ENCODE results near the gene DACT3. TPM values are rescaled to one million over a fixed set of nuclear protein-coding genes. Genes with fewer than 3 reads are reported as not detected.

DACT3 gene
- total and polyA plus RNA-seq, 2 of the 4 experiments (the other 2 are of a cell fraction) = 1.6 to 4.9 TPM

DNA sequence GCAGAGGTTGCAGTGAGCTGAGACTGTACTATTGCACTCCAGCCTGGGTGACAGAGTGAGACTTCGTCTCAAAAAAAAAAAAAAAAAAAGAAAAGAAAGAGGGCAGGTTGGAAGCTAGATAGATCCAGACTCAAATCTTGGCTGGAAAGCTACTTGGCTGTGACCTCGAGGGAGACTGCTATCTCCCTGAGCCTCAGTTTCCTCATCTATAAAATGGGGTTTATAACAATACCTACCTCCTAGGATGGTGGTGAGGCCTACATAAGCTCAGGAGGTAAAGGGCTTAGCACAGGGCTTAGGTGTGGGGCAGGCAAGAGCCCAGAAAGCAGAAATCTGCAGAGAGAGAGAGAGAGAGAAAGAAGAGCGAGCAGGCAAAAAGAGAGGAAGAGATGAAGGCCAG lies 24.2 kb upstream of the DACT3 start:
- Histone ChIP-seq H3K23ac (ENCODE audit: low read depth, low read length) (no peak overlapping the region), H2AK9ac (replicated peaks; ENCODE audit: low read depth, low read length, poor library complexity) (no peak overlapping the region), H3K9me1 (ENCODE audit: insufficient read depth, low read length) (no peaks in the 10 kb centered on the region), H3K4ac (ENCODE audit: low read depth, low read length) (no peak overlapping the region), H4K20me1 (ENCODE audit: insufficient read depth, low read length) (no peaks in the 10 kb centered on the region), H3K79me1 (ENCODE audit: low read depth in 1 of 2, low read length in 2 of 2) (0 out of 4 replicates have a peak, but pooled peaks cover 3 to 4% of the 10 kb centered on the region in 2 experiments), H2BK15ac (ENCODE audit: low read depth, low read length) (no peak overlapping the region), H4K91ac (ENCODE audit: insufficient read depth, low read depth, low read length) (no peak overlapping the region), H3K4me1 (ENCODE audit: control insufficient read depth, insufficient read depth, low read length) (no peaks in the 10 kb centered on the region), H2AFZ (replicated peaks; ENCODE audit: low read length, poor library complexity) (no peak overlapping the region), H3K4me3 (ENCODE audit: insufficient read depth, low read depth, low read length) (no peak overlapping the region), H3K9ac (ENCODE audit: low read depth, low read length) (no peak overlapping the region), H3K36me3 (ENCODE audit: control insufficient read depth, insufficient read depth, low read length) (peaks cover 63% of the 10 kb centered on the region), H2BK5ac (ENCODE audit: low read depth, low read length, poor library complexity, severe bottlenecking) (no peak overlapping the region), H2AK5ac (ENCODE audit: low read depth, low read length) (no peak overlapping the region), H3K14ac (replicated peaks; ENCODE audit: low read depth, low read length) (no peak overlapping the region), H4K5ac (ENCODE audit: low read depth, low read length) (no peak overlapping the region), H3K9me3 (ENCODE audit: control insufficient read depth, insufficient read depth, low read length) (no peaks in the 10 kb centered on the region), H3K18ac (ENCODE audit: low read depth, low read length) (no peak overlapping the region), H3K27ac (ENCODE audit: insufficient read depth, low read length) (no peak overlapping the region), H3K27me3 (ENCODE audit: control insufficient read depth, insufficient read depth, low read length) (no peaks in the 10 kb centered on the region), H2BK120ac (ENCODE audit: low read depth, low read length) (no peak overlapping the region), H3K56ac (ENCODE audit: extremely low read depth, insufficient read depth, low read length) (no peak overlapping the region), H4K8ac (ENCODE audit: low read depth in 2 of 2, low read length in 2 of 2) (no peak overlapping the region), H2BK20ac (ENCODE audit: low read depth, low read length) (no peak overlapping the region), H3K4me2 (ENCODE audit: low read depth, low read length) (no peak overlapping the region)
- ATAC-seq (ENCODE audit: low read depth) (no peak), DNase-seq (no peak)
- TF ChIP-seq MAFK (IDR thresholded peaks at IDR 0.05; ENCODE audit: low read depth, low read length) (no peak), MXI1 (IDR thresholded peaks at IDR 0.05; ENCODE audit: borderline replicate concordance, low read depth, low read length) (no peak), POLR2A (IDR thresholded peaks at IDR 0.05; ENCODE audit: low read depth, low read length) (no peak), SMC3 (IDR thresholded peaks at IDR 0.05; ENCODE audit: low read depth, low read length) (no peak), FOS (IDR thresholded peaks at IDR 0.05; ENCODE audit: low read depth, low read length) (no peak), RFX5 (IDR thresholded peaks at IDR 0.05; ENCODE audit: low read depth, low read length) (no peak), RAD21 (IDR thresholded peaks at IDR 0.05; ENCODE audit: low read length) (no peak), MAZ (IDR thresholded peaks at IDR 0.05; ENCODE audit: borderline replicate concordance, low read depth, low read length) (no peak), BHLHE40 (IDR thresholded peaks at IDR 0.05; ENCODE audit: low read depth, low read length) (no peak), CHD1 (IDR thresholded peaks at IDR 0.05; ENCODE audit: low read depth, low read length) (no peak)
- TF ChIP-seq, protein P1, sequence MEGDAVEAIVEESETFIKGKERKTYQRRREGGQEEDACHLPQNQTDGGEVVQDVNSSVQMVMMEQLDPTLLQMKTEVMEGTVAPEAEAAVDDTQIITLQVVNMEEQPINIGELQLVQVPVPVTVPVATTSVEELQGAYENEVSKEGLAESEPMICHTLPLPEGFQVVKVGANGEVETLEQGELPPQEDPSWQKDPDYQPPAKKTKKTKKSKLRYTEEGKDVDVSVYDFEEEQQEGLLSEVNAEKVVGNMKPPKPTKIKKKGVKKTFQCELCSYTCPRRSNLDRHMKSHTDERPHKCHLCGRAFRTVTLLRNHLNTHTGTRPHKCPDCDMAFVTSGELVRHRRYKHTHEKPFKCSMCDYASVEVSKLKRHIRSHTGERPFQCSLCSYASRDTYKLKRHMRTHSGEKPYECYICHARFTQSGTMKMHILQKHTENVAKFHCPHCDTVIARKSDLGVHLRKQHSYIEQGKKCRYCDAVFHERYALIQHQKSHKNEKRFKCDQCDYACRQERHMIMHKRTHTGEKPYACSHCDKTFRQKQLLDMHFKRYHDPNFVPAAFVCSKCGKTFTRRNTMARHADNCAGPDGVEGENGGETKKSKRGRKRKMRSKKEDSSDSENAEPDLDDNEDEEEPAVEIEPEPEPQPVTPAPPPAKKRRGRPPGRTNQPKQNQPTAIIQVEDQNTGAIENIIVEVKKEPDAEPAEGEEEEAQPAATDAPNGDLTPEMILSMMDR (conservative IDR thresholded peaks at IDR 0.05; ENCODE audit: low read depth, low read length) = no peak
- TF ChIP-seq, protein P2, sequence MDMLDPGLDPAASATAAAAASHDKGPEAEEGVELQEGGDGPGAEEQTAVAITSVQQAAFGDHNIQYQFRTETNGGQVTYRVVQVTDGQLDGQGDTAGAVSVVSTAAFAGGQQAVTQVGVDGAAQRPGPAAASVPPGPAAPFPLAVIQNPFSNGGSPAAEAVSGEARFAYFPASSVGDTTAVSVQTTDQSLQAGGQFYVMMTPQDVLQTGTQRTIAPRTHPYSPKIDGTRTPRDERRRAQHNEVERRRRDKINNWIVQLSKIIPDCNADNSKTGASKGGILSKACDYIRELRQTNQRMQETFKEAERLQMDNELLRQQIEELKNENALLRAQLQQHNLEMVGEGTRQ (IDR thresholded peaks at IDR 0.05; ENCODE audit: low read depth, low read length) = no peak
- TF ChIP-seq, protein P3, sequence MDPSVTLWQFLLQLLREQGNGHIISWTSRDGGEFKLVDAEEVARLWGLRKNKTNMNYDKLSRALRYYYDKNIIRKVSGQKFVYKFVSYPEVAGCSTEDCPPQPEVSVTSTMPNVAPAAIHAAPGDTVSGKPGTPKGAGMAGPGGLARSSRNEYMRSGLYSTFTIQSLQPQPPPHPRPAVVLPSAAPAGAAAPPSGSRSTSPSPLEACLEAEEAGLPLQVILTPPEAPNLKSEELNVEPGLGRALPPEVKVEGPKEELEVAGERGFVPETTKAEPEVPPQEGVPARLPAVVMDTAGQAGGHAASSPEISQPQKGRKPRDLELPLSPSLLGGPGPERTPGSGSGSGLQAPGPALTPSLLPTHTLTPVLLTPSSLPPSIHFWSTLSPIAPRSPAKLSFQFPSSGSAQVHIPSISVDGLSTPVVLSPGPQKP (IDR thresholded peaks at IDR 0.05; ENCODE audit: borderline replicate concordance, low read depth, low read length) = no peak
- no TSS peak for BruUV-seq (replicated peaks)
- CTCF ChIA-PET = no interaction called here
- dilution Hi-C loops (cut with HindIII; ENCODE audit: low sequenced_read_pairs, unreplicated experiment) = no loop called here
- intact Hi-C loops (cut with micrococcal nuclease) = no loop called here
- POLR2A ChIA-PET (ENCODE audit: unreplicated experiment) = interaction anchor here (0.6 kb wide), 1 partner anchor 12 kb away, joined by 4 read pairs; no protein-coding TSS in a partner anchor
- WGBS, 2 experiments (ENCODE audit: extremely low coverage in 2 of 2, insufficient read length in 1 of 2) = 20% methylated on average over 1 of the region's 3 CpGs; no CpG with 5 or more reads in 1 of the 2 experiments
- in situ Hi-C loops (cut with MboI; ENCODE audit: low sequenced_read_pairs) = no loop called here
